PFSK-1 (cell line): Measurements from ENCODE around the gene HS1BP3.

Source experiments
- FOXP2 ChIP-seq: optimal IDR thresholded peaks from 2 replicates; pipeline ENCODE3; 2011; ENCODE audit warnings: borderline replicate concordance, control low read depth, inconsistent platforms; ENCODE audit not compliant: insufficient read depth; ENCODE audit errors: extremely low read length, extremely low read depth
- POLR2AphosphoS5 ChIP-seq: IDR thresholded peaks from 2 replicates; pipeline ENCODE4 v1.6.1; 2012; ENCODE audit warnings: low read depth, mild to moderate bottlenecking, control low read depth, low read length, moderate library complexity
- TAF1 ChIP-seq: IDR thresholded peaks from 2 replicates; pipeline ENCODE4 v1.6.1; 2012; ENCODE audit warnings: low read length, control low read depth, borderline replicate concordance; ENCODE audit not compliant: insufficient read depth

DNA sequence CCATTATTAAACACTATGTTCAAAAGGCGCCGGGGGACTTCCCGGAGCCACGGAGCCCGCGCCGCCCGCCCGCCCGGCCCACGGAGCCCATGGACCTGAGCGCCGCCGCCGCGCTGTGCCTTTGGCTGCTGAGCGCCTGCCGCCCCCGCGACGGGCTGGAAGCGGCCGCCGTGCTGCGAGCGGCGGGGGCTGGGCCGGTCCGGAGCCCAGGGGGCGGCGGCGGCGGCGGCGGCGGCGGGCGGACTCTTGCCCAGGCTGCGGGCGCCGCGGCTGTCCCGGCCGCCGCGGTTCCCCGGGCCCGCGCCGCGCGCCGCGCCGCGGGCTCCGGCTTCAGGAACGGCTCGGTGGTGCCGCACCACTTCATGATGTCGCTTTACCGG, 16.2 kb upstream of the HS1BP3 start:
- TF ChIP-seq TAF1 (no peak), POLR2AphosphoS5 (no peak), FOXP2 (no peak)
